WTC11 (cell line): ENCODE results near the gene EHD4. TPM values are rescaled to one million over a fixed set of nuclear protein-coding genes. Genes with fewer than 3 reads are reported as not detected.

ENCODE experiments used
- ATAC-seq: fragments of 200-7000 bp; cut with Tn5 transposase; 2 replicates; pipeline ENCODE4 v1.10.0; 2021; ENCODE audit warnings: mild to moderate bottlenecking, moderate library complexity
- CTCF ChIA-PET: fragments of 300-600 bp; sonication (Branson Sonifier 250); formaldehyde crosslinking; loops from one replicate; lab custom pipeline; 2021; ENCODE audit warnings: antibody characterized with exemption; lab: Charles Lee
- POLR2A ChIA-PET: fragments of 350-600 bp; sonication (Branson Sonifier 250); formaldehyde crosslinking; loops from one replicate; lab custom pipeline; 2021; ENCODE audit warnings: antibody characterized with exemption; lab: Charles Lee
- DNase-seq: peaks from one replicate; pipeline ENCODE4 v3.0.0; 2021; ENCODE audit warnings: low spot score
- H3K27ac Mint-ChIP-seq: 2 replicates; pipeline ENCODE4 v1.8.0; 2021; ENCODE audit warnings: mixed read lengths
- H3K27me3 Mint-ChIP-seq: 2 replicates; pipeline ENCODE4 v1.8.0; 2021; ENCODE audit warnings: low read depth, mild to moderate bottlenecking, moderate library complexity, mixed read lengths
- H3K36me3 Mint-ChIP-seq: 2 replicates; pipeline ENCODE4 v1.8.0; 2021; ENCODE audit warnings: mixed read lengths
- H3K4me1 Mint-ChIP-seq: 2 replicates; pipeline ENCODE4 v1.8.0; 2022; ENCODE audit warnings: mixed read lengths
- H3K4me3 Mint-ChIP-seq: 2 replicates; pipeline ENCODE4 v1.8.0; 2021; ENCODE audit warnings: mild to moderate bottlenecking, moderate library complexity, mixed read lengths
- H3K9me3 Mint-ChIP-seq: 2 replicates; pipeline ENCODE4 v1.8.0; 2021; ENCODE audit warnings: mixed read lengths
- AR ChIP-seq: fragments of 250-450 bp; sonication (Bioruptor Pico); IDR thresholded peaks from 2 replicates; pipeline ENCODE4 v1.9.0; 2021; ENCODE audit warnings: mild to moderate bottlenecking
- ATF1 ChIP-seq: sonication (generic); formaldehyde crosslinking; IDR thresholded peaks from 2 replicates; pipeline ENCODE4 v1.8.1; 2023; ENCODE audit warnings: mild to moderate bottlenecking, moderate library complexity, missing genetic modification reagents
- ATF3 ChIP-seq: sonication (generic); formaldehyde crosslinking; conservative IDR thresholded peaks from 2 replicates; pipeline ENCODE4 v1.8.1; 2022; ENCODE audit warnings: mild to moderate bottlenecking, missing genetic modification reagents
- ESRRA ChIP-seq: sonication (generic); formaldehyde crosslinking; IDR thresholded peaks from 2 replicates; pipeline ENCODE4 v1.8.1; 2022; ENCODE audit warnings: mild to moderate bottlenecking, missing genetic modification reagents, borderline replicate concordance
- MLX ChIP-seq: sonication (generic); formaldehyde crosslinking; IDR thresholded peaks from 2 replicates; pipeline ENCODE4 v1.8.1; 2023; ENCODE audit warnings: mild to moderate bottlenecking, missing genetic modification reagents, moderate library complexity
- MXD4 ChIP-seq: fragments of 250-450 bp; sonication (Bioruptor Pico); IDR thresholded peaks from 2 replicates; pipeline ENCODE4 v1.8.0; 2021; ENCODE audit warnings: mild to moderate bottlenecking, moderate library complexity, borderline replicate concordance
- OVOL2 ChIP-seq: fragments of 250-450 bp; sonication (Bioruptor Pico); IDR thresholded peaks from 2 replicates; pipeline ENCODE4 v1.9.0; 2021; ENCODE audit warnings: mild to moderate bottlenecking, borderline replicate concordance
- PRDM15 ChIP-seq: sonication (generic); formaldehyde crosslinking; IDR thresholded peaks from 2 replicates; pipeline ENCODE4 v1.8.0; 2022; ENCODE audit warnings: missing genetic modification reagents
- SMAD3 ChIP-seq: sonication (generic); formaldehyde crosslinking; IDR thresholded peaks from 2 replicates; pipeline ENCODE4 v1.8.0; 2022; ENCODE audit warnings: missing genetic modification reagents, mild to moderate bottlenecking, borderline replicate concordance
- USF1 ChIP-seq: sonication (generic); formaldehyde crosslinking; IDR thresholded peaks from 2 replicates; pipeline ENCODE4 v1.8.0; 2022; ENCODE audit warnings: mild to moderate bottlenecking, missing genetic modification reagents
- ZNF232 ChIP-seq: sonication (generic); formaldehyde crosslinking; IDR thresholded peaks from 2 replicates; pipeline ENCODE4 v1.8.0; 2022; ENCODE audit warnings: mild to moderate bottlenecking, missing genetic modification reagents
- ZNF263 ChIP-seq: sonication (generic); formaldehyde crosslinking; IDR thresholded peaks from 2 replicates; pipeline ENCODE4 v1.8.1; 2022; ENCODE audit warnings: low read depth, mild to moderate bottlenecking, moderate library complexity, missing genetic modification reagents
- total RNA-seq: library from RNA; stranded (reverse); gene quantifications from 3 replicates; pipeline ENCODE4 v1.2.3, GENCODE V29; 2021

The EHD4 gene
- total RNA-seq, 1 experiment from 2014 or later = 23.9 TPM

- ChIA-PET POLR2A (no interaction called here), CTCF (interaction anchor here (1.3 to 2.0 kb wide), 2 partner anchors 19 to 130 kb away, joined by 4 to 8 read pairs; partner anchors contain the start of gene EHD4)
- no peaks in the 10 kb centered on the region for H3K9me3 Mint-ChIP-seq
- H3K27ac Mint-ChIP-seq = no peak overlapping the region
- ATAC-seq (no peak), DNase-seq (no peak)
- no peaks in the 10 kb centered on the region for H3K27me3 Mint-ChIP-seq
- no peak overlapping the region for H3K4me3 Mint-ChIP-seq
- TF ChIP-seq MLX (CRISPR knock-in tag) (no peak), ATF1 (CRISPR knock-in tag) (no peak), USF1 (CRISPR knock-in tag) (no peak), AR (CRISPR knock-in tag) (no peak)
- TF ChIP-seq, all 79 proteins: peak for 0
- Mint-ChIP-seq H3K4me1 (peaks cover 24% of the 10 kb centered on the region), H3K36me3 (peaks cover 14% of the 10 kb centered on the region)
Observed at GRCh38 chr15:41954036-41954435, 18.3 kb downstream of the EHD4 start.

- Mint-ChIP-seq H3K4me3 (no peak overlapping the region), H3K9me3 (no peaks in the 10 kb centered on the region)
- POLR2A ChIA-PET = no interaction called here
- no peak for TF ChIP-seq MLX (CRISPR knock-in tag)
- TF ChIP-seq ATF3 (CRISPR knock-in tag) = no peak
- TF ChIP-seq MXD4 = no peak
- TF ChIP-seq ZNF263 (CRISPR knock-in tag) = no peak
- no peak for TF ChIP-seq ZNF232 (CRISPR knock-in tag)
- no peak for TF ChIP-seq PRDM15
- TF ChIP-seq OVOL2 (CRISPR knock-in tag) = no peak
- TF ChIP-seq SMAD3 = no peak
- no peak for TF ChIP-seq ESRRA (CRISPR knock-in tag)
- TF ChIP-seq, all 79 proteins: peak for 0
- peaks cover 14% of the 10 kb centered on the region for H3K36me3 Mint-ChIP-seq
- H3K4me1 Mint-ChIP-seq = peaks cover 28% of the 10 kb centered on the region
- no peak overlapping the region; the same call in 1 of the 2 replicates for H3K27ac Mint-ChIP-seq
- no peak for DNase-seq
- H3K27me3 Mint-ChIP-seq = no peaks in the 10 kb centered on the region
- CTCF ChIA-PET = interaction anchor here (1.3 to 2.0 kb wide), 3 partner anchors 21 to 47 kb away, joined by 4 to 8 read pairs (median 6); partner anchors contain the start of gene EHD4
- ATAC-seq = no peak
Observed at GRCh38 chr15:41952013-41952563, 20.3 kb downstream of the EHD4 start.
